WTC11 (cell line): ENCODE measurements around the gene STX19. TPM values are rescaled to one million over a fixed set of nuclear protein-coding genes. Genes with fewer than 3 reads are reported as not detected.

ENCODE experiments used
- ELF4 ChIP-seq: sonication (generic); formaldehyde crosslinking; IDR thresholded peaks from 2 replicates; pipeline ENCODE4 v1.8.1; 2022; ENCODE audit warnings: low read depth, mild to moderate bottlenecking, moderate library complexity, missing genetic modification reagents
- EMX1 ChIP-seq: fragments of 250-450 bp; sonication (Bioruptor Pico); IDR thresholded peaks from 2 replicates; pipeline ENCODE4 v1.8.0; 2021; ENCODE audit warnings: mild to moderate bottlenecking
- ETV6 ChIP-seq: sonication (generic); formaldehyde crosslinking; IDR thresholded peaks from 2 replicates; pipeline ENCODE4 v1.8.1; 2022; ENCODE audit warnings: mild to moderate bottlenecking, missing genetic modification reagents
- FOXK1 ChIP-seq: sonication (generic); formaldehyde crosslinking; IDR thresholded peaks from 2 replicates; pipeline ENCODE4 v1.8.0; 2022; ENCODE audit warnings: mild to moderate bottlenecking, moderate library complexity, missing genetic modification reagents
- FOXP1 ChIP-seq: sonication (generic); formaldehyde crosslinking; IDR thresholded peaks from 2 replicates; pipeline ENCODE4 v1.8.0; 2022; ENCODE audit warnings: missing genetic modification reagents, mild to moderate bottlenecking, moderate library complexity, borderline replicate concordance
- IRF2 ChIP-seq: sonication (generic); formaldehyde crosslinking; IDR thresholded peaks from 2 replicates; pipeline ENCODE4 v1.8.0; 2022; ENCODE audit warnings: low read depth, missing genetic modification reagents, borderline replicate concordance
- KAT7 ChIP-seq: sonication (generic); formaldehyde crosslinking; IDR thresholded peaks from 2 replicates; pipeline ENCODE4 v1.8.1; 2023; ENCODE audit warnings: missing genetic modification reagents, mild to moderate bottlenecking, borderline replicate concordance
- MYBL2 ChIP-seq: sonication (generic); formaldehyde crosslinking; IDR thresholded peaks from 2 replicates; pipeline ENCODE4 v1.8.1; 2023; ENCODE audit warnings: mild to moderate bottlenecking, moderate library complexity, missing genetic modification reagents
- TCF7 ChIP-seq: sonication (generic); formaldehyde crosslinking; IDR thresholded peaks from 2 replicates; pipeline ENCODE4 v1.8.0; 2022; ENCODE audit warnings: mild to moderate bottlenecking, low read depth, missing genetic modification reagents, moderate library complexity
- ZBTB21 ChIP-seq: sonication (generic); formaldehyde crosslinking; IDR thresholded peaks from 2 replicates; pipeline ENCODE4 v1.8.1; 2023; ENCODE audit warnings: mild to moderate bottlenecking, missing genetic modification reagents, borderline replicate concordance
- ZNF138 ChIP-seq: sonication (generic); formaldehyde crosslinking; conservative IDR thresholded peaks from 2 replicates; pipeline ENCODE4 v1.8.1; 2022; ENCODE audit warnings: mild to moderate bottlenecking, moderate library complexity, missing genetic modification reagents
- ZNF416 ChIP-seq: fragments of 250-450 bp; sonication (Bioruptor Pico); IDR thresholded peaks from 2 replicates; pipeline ENCODE4 v1.9.0; 2021; ENCODE audit warnings: mild to moderate bottlenecking, inconsistent platforms
- ZNF423 ChIP-seq: fragments of 250-450 bp; sonication (Bioruptor Pico); IDR thresholded peaks from 2 replicates; pipeline ENCODE4 v2.1.2; 2022; ENCODE audit warnings: mild to moderate bottlenecking, moderate library complexity
- total RNA-seq: library from RNA; stranded (reverse); gene quantifications from 3 replicates; pipeline ENCODE4 v1.2.3, GENCODE V29; 2021
- TF ChIP-seq, protein P1 (sequence below): sonication (generic); formaldehyde crosslinking; IDR thresholded peaks from 2 replicates; pipeline ENCODE4 v1.8.1; 2023; ENCODE audit warnings: mild to moderate bottlenecking, missing genetic modification reagents, borderline replicate concordance
- TF ChIP-seq, protein P2 (sequence below): sonication (generic); formaldehyde crosslinking; IDR thresholded peaks from 2 replicates; pipeline ENCODE4 v1.8.0; 2022; ENCODE audit warnings: mild to moderate bottlenecking, missing genetic modification reagents
- TF ChIP-seq, protein P3 (sequence below): fragments of 250-450 bp; sonication (Bioruptor Pico); IDR thresholded peaks from 2 replicates; pipeline ENCODE4 v1.9.0; 2021; ENCODE audit warnings: mild to moderate bottlenecking
- TF ChIP-seq, protein P4 (sequence below): sonication (generic); formaldehyde crosslinking; IDR thresholded peaks from 2 replicates; pipeline ENCODE4 v1.8.0; 2023; ENCODE audit warnings: missing genetic modification reagents, mild to moderate bottlenecking, borderline replicate concordance
- TF ChIP-seq, protein P5 (sequence below): fragments of 200-600 bp; IDR thresholded peaks from 2 replicates; pipeline ENCODE4 v1.8.0; 2022; ENCODE audit warnings: antibody characterized with exemption
- TF ChIP-seq, protein P6 (sequence below): sonication (generic); formaldehyde crosslinking; IDR thresholded peaks from 2 replicates; pipeline ENCODE4 v1.8.1; 2023; ENCODE audit warnings: mild to moderate bottlenecking, missing genetic modification reagents
- TF ChIP-seq, protein P7 (sequence below): sonication (generic); formaldehyde crosslinking; IDR thresholded peaks from 2 replicates; pipeline ENCODE4 v1.8.0; 2022; ENCODE audit warnings: mild to moderate bottlenecking, missing genetic modification reagents

STX19 gene
- total RNA-seq, 1 experiment from 2014 or later: not detected

DNA sequence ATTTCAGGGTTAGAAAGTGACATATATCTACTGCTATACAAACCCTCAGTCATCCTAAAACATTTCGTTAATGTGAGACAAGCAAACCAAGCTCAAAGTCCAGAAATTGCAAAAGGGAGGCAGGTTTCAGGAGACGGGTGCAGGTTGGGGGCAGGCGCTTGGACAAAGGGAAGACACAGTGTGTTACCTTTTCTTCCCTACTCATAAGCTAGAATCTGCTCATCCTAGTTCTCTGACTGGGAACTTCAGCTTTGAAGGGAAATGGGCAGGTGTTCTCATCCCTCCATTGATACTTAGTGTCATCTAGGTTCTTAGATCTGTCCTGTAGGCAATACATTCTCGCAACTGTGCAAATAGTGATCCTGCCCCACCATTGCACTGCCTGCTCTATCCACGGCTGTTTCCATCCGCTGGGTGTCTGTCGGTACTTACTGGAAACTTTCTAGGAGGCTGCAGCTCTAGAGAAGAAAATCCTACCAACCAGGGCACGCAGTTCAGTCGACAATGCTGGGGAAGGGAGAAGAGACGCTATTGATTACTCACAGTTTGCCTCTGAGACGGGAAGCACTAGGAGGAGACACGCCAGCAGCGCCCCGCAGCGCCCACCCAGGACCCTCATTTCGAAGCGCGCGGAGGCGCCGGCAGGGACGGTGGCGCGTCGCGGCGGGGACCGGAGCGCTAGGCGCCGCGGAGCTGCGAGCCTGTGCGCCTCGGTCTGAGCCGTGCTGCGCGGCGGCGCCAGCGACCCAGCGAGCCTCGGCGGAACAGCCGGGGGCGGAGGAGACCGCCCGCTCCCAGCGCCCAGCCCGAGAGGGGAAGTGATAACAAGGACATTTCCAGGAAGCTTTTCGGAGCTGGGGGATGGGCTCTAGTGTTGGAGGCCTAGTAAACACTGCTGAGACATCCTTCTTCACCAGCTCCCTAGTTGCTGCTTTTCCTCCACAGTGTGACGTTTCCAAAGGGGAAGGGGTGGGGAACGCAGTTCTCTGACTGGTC, 55.0 kb downstream of the STX19 start, which contains the start of gene PROS1 (continued):
- TF ChIP-seq, protein P1, sequence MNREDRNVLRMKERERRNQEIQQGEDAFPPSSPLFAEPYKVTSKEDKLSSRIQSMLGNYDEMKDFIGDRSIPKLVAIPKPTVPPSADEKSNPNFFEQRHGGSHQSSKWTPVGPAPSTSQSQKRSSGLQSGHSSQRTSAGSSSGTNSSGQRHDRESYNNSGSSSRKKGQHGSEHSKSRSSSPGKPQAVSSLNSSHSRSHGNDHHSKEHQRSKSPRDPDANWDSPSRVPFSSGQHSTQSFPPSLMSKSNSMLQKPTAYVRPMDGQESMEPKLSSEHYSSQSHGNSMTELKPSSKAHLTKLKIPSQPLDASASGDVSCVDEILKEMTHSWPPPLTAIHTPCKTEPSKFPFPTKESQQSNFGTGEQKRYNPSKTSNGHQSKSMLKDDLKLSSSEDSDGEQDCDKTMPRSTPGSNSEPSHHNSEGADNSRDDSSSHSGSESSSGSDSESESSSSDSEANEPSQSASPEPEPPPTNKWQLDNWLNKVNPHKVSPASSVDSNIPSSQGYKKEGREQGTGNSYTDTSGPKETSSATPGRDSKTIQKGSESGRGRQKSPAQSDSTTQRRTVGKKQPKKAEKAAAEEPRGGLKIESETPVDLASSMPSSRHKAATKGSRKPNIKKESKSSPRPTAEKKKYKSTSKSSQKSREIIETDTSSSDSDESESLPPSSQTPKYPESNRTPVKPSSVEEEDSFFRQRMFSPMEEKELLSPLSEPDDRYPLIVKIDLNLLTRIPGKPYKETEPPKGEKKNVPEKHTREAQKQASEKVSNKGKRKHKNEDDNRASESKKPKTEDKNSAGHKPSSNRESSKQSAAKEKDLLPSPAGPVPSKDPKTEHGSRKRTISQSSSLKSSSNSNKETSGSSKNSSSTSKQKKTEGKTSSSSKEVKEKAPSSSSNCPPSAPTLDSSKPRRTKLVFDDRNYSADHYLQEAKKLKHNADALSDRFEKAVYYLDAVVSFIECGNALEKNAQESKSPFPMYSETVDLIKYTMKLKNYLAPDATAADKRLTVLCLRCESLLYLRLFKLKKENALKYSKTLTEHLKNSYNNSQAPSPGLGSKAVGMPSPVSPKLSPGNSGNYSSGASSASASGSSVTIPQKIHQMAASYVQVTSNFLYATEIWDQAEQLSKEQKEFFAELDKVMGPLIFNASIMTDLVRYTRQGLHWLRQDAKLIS (CRISPR knock-in tag): no peak
- TF ChIP-seq, protein P2, sequence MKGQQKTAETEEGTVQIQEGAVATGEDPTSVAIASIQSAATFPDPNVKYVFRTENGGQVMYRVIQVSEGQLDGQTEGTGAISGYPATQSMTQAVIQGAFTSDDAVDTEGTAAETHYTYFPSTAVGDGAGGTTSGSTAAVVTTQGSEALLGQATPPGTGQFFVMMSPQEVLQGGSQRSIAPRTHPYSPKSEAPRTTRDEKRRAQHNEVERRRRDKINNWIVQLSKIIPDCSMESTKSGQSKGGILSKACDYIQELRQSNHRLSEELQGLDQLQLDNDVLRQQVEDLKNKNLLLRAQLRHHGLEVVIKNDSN (CRISPR knock-in tag): no peak
- TF ChIP-seq, protein P3, sequence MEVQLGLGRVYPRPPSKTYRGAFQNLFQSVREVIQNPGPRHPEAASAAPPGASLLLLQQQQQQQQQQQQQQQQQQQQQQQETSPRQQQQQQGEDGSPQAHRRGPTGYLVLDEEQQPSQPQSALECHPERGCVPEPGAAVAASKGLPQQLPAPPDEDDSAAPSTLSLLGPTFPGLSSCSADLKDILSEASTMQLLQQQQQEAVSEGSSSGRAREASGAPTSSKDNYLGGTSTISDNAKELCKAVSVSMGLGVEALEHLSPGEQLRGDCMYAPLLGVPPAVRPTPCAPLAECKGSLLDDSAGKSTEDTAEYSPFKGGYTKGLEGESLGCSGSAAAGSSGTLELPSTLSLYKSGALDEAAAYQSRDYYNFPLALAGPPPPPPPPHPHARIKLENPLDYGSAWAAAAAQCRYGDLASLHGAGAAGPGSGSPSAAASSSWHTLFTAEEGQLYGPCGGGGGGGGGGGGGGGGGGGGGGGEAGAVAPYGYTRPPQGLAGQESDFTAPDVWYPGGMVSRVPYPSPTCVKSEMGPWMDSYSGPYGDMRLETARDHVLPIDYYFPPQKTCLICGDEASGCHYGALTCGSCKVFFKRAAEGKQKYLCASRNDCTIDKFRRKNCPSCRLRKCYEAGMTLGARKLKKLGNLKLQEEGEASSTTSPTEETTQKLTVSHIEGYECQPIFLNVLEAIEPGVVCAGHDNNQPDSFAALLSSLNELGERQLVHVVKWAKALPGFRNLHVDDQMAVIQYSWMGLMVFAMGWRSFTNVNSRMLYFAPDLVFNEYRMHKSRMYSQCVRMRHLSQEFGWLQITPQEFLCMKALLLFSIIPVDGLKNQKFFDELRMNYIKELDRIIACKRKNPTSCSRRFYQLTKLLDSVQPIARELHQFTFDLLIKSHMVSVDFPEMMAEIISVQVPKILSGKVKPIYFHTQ (CRISPR knock-in tag): no peak
- TF ChIP-seq, protein P4, sequence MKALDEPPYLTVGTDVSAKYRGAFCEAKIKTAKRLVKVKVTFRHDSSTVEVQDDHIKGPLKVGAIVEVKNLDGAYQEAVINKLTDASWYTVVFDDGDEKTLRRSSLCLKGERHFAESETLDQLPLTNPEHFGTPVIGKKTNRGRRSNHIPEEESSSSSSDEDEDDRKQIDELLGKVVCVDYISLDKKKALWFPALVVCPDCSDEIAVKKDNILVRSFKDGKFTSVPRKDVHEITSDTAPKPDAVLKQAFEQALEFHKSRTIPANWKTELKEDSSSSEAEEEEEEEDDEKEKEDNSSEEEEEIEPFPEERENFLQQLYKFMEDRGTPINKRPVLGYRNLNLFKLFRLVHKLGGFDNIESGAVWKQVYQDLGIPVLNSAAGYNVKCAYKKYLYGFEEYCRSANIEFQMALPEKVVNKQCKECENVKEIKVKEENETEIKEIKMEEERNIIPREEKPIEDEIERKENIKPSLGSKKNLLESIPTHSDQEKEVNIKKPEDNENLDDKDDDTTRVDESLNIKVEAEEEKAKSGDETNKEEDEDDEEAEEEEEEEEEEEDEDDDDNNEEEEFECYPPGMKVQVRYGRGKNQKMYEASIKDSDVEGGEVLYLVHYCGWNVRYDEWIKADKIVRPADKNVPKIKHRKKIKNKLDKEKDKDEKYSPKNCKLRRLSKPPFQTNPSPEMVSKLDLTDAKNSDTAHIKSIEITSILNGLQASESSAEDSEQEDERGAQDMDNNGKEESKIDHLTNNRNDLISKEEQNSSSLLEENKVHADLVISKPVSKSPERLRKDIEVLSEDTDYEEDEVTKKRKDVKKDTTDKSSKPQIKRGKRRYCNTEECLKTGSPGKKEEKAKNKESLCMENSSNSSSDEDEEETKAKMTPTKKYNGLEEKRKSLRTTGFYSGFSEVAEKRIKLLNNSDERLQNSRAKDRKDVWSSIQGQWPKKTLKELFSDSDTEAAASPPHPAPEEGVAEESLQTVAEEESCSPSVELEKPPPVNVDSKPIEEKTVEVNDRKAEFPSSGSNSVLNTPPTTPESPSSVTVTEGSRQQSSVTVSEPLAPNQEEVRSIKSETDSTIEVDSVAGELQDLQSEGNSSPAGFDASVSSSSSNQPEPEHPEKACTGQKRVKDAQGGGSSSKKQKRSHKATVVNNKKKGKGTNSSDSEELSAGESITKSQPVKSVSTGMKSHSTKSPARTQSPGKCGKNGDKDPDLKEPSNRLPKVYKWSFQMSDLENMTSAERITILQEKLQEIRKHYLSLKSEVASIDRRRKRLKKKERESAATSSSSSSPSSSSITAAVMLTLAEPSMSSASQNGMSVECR (CRISPR knock-in tag): no peak
- TF ChIP-seq FOXP1 (CRISPR knock-in tag) (peak; percentile 15; the same call in 1 of the 2 replicates), ETV6 (CRISPR knock-in tag) (peak; percentile 99), ZNF423 (CRISPR knock-in tag) (peak; percentile 21; the same call in 1 of the 2 replicates), ZBTB21 (no peak), MYBL2 (CRISPR knock-in tag) (no peak), TCF7 (CRISPR knock-in tag) (no peak), ELF4 (no peak), KAT7 (0 out of 2 replicates have a peak, but pooled peaks have one; percentile 57), FOXK1 (peak; percentile 66), IRF2 (no peak), ZNF416 (CRISPR knock-in tag) (no peak), EMX1 (no peak), ZNF138 (CRISPR knock-in tag) (no peak)
- TF ChIP-seq, protein P5, sequence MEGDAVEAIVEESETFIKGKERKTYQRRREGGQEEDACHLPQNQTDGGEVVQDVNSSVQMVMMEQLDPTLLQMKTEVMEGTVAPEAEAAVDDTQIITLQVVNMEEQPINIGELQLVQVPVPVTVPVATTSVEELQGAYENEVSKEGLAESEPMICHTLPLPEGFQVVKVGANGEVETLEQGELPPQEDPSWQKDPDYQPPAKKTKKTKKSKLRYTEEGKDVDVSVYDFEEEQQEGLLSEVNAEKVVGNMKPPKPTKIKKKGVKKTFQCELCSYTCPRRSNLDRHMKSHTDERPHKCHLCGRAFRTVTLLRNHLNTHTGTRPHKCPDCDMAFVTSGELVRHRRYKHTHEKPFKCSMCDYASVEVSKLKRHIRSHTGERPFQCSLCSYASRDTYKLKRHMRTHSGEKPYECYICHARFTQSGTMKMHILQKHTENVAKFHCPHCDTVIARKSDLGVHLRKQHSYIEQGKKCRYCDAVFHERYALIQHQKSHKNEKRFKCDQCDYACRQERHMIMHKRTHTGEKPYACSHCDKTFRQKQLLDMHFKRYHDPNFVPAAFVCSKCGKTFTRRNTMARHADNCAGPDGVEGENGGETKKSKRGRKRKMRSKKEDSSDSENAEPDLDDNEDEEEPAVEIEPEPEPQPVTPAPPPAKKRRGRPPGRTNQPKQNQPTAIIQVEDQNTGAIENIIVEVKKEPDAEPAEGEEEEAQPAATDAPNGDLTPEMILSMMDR: no peak
- TF ChIP-seq, protein P6, sequence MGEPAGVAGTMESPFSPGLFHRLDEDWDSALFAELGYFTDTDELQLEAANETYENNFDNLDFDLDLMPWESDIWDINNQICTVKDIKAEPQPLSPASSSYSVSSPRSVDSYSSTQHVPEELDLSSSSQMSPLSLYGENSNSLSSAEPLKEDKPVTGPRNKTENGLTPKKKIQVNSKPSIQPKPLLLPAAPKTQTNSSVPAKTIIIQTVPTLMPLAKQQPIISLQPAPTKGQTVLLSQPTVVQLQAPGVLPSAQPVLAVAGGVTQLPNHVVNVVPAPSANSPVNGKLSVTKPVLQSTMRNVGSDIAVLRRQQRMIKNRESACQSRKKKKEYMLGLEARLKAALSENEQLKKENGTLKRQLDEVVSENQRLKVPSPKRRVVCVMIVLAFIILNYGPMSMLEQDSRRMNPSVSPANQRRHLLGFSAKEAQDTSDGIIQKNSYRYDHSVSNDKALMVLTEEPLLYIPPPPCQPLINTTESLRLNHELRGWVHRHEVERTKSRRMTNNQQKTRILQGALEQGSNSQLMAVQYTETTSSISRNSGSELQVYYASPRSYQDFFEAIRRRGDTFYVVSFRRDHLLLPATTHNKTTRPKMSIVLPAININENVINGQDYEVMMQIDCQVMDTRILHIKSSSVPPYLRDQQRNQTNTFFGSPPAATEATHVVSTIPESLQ: no peak
- TF ChIP-seq, protein P7, sequence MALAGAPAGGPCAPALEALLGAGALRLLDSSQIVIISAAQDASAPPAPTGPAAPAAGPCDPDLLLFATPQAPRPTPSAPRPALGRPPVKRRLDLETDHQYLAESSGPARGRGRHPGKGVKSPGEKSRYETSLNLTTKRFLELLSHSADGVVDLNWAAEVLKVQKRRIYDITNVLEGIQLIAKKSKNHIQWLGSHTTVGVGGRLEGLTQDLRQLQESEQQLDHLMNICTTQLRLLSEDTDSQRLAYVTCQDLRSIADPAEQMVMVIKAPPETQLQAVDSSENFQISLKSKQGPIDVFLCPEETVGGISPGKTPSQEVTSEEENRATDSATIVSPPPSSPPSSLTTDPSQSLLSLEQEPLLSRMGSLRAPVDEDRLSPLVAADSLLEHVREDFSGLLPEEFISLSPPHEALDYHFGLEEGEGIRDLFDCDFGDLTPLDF (CRISPR knock-in tag): no peak
